Choroid plexus epithelial cell (primary cell): ENCODE measurements around the gene PHLDB1.
"Not testable (repeated sequence)": the region's sequence is repeated elsewhere in the genome, so short reads cannot be mapped to it uniquely, and the experiment has no call there.

Source experiments
- DNase-seq: peaks from one replicate; pipeline ENCODE4 v3.0.0-alpha.2; 2010; ENCODE audit warnings: low read depth
- H3K4me3 ChIP-seq: 2 replicates; pipeline ENCODE4 v1.5.1; 2011; ENCODE audit warnings: low read depth, mild to moderate bottlenecking, control low read depth, low read length, moderate library complexity
- TF ChIP-seq, protein P1 (sequence below): conservative IDR thresholded peaks from 2 replicates; pipeline ENCODE4 v1.5.1; 2011; ENCODE audit warnings: low read depth, mild to moderate bottlenecking, control low read depth, inconsistent platforms, low read length, moderate library complexity

PHLDB1 gene

GRCh38 chr11:118679483-118679882 lies 72.1 kb downstream of the PHLDB1 start, which contains the start of gene TREH:
TREH (minus strand) TSS chr11:118679650; CDS start chr11:118679627, 23 bp downstream.
- H3K4me3 ChIP-seq, result no peak within 1 kb of the TSS
- TF ChIP-seq, protein P1, sequence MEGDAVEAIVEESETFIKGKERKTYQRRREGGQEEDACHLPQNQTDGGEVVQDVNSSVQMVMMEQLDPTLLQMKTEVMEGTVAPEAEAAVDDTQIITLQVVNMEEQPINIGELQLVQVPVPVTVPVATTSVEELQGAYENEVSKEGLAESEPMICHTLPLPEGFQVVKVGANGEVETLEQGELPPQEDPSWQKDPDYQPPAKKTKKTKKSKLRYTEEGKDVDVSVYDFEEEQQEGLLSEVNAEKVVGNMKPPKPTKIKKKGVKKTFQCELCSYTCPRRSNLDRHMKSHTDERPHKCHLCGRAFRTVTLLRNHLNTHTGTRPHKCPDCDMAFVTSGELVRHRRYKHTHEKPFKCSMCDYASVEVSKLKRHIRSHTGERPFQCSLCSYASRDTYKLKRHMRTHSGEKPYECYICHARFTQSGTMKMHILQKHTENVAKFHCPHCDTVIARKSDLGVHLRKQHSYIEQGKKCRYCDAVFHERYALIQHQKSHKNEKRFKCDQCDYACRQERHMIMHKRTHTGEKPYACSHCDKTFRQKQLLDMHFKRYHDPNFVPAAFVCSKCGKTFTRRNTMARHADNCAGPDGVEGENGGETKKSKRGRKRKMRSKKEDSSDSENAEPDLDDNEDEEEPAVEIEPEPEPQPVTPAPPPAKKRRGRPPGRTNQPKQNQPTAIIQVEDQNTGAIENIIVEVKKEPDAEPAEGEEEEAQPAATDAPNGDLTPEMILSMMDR, result no peak
- no peak for DNase-seq

DNA sequence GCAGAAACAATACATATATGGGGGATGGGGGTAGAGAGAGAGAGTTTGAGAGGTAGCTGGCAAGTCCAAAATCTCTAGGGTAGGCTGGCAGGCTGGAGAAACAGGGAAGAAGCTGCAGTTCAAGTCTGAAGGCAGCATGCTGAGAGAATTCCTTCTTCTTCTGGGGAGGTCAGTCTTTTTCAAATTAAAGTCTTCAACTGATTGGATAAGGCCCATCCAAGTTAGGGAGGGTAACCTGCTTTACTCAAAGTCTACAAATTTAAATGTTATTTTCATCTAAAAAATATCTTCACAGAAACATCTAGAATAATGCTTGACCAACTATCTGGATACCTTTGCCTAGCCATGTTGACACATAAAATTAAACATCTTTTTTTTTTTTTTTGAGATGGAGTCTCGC lies 75.0 kb downstream of the PHLDB1 start:
- DNase-seq, result no peak
- no peak overlapping the region for H3K4me3 ChIP-seq
- TF ChIP-seq, protein P1, result no peak

- not testable (repeated sequence) for H3K4me3 ChIP-seq, DNase-seq
These were observed 75.5 kb downstream of the PHLDB1 start for GRCh38 chr11:118682939-118683338.

- no peak overlapping the region for H3K4me3 ChIP-seq
- DNase-seq, result no peak
- TF ChIP-seq, protein P1, result no peak
These were observed 76.8 kb downstream of the PHLDB1 start for GRCh38 chr11:118684187-118684586.

DNA sequence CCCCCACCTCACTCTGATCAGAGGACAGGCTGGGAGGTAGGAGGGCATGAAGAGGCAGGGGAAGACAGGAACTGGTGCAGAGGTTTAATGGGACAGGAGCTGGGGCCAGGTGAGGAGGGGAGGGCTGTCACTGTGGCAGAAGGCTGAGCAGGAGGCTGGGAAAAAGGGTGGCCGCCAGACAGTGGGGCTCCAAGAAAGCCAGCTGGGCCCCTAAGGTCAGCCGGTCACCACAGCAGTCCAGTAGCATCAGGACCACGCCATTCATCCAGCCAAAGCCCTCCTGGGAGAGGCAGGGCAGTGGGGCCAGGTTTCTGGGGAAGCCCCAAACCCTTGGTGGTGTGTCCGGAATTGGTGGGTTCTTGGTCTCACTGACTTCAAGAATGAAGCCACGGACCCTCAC lies 80.5 kb downstream of the PHLDB1 start:
- DNase-seq, result no peak
- H3K4me3 ChIP-seq, result no peak overlapping the region
- TF ChIP-seq, protein P1, result no peak

DNA sequence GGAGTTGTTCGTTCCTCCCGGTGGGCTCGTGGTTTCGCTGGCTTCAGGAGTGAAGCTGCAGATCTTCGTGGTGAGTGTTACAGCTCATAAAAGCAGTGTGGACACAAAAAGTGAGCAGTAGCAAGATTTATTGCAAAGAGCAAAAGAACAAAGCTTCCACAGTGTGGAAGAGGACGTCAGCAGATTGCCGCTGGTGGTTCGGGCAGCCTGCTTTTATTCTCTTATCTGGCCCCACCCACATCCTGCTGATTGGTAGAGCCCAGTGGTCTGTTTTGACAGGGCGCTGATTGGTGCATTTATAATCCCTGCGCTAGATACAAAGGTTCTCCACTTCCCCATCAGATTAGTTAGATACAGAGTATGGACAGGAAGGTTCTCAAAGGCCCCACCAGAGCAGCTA lies 80.9 kb downstream of the PHLDB1 start:
- H3K4me3 ChIP-seq, DNase-seq: not testable (repeated sequence)

DNA sequence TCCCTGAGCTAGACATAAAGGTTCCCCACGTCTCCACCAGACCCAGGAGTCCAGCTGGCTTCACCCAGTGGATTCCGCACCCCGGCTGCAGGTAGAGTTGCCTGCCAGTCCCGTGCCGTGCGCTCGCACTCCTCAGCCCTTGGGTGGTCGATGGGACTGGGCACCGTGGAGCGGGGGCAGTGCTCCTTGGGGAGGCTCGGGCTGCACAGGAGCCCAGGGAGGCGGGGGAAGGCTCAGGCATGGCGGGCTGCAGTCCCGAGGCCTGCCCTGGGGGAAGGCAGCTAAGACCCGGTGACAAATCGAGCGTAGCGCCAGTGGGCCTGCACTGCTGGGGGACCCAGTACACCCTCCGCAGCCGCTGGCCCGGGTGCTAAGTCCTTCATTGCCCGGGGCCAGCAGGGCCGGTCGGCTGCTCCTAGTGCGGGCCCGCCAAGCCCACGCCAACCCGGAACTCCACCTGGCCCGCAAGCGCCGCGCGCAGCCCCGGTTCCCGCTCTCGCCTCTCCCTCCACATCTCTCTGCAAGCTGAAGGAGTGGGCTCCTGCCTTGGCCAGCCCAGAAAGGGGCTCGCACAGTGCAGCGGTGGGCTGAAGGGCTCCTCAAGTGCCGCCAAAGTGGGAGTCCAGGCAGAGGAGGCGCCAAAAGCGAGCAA lies 81.6 kb downstream of the PHLDB1 start:
- TF ChIP-seq, protein P1, result no peak
- H3K4me3 ChIP-seq, result no peak overlapping the region
- DNase-seq, result no peak

- no peak for DNase-seq
- TF ChIP-seq, protein P1, result no peak
- no peak overlapping the region for H3K4me3 ChIP-seq
These were observed 82.1 kb downstream of the PHLDB1 start for GRCh38 chr11:118689503-118689851.
